IMR-90 (cell line): Measurements from ENCODE around the gene DIP2A. TPM values are rescaled to one million over a fixed set of nuclear protein-coding genes. Genes with fewer than 3 reads are reported as not detected.

ENCODE experiments used
- ATAC-seq: fragments of 200-7000 bp; cut with Tn5 transposase; 2 replicates; pipeline ENCODE4 v1.9.1; 2020; ENCODE audit warnings: low read depth, mild to moderate bottlenecking, moderate library complexity
- BruUV-seq: library from RNA; stranded (reverse); fragments of 400-500 nt; replicated peaks from 2 replicates; lab custom pipeline; 2021; lab: Mats Ljungman, UMichigan
- CTCF ChIA-PET: fragments of 300-600 bp; formaldehyde crosslinking; extraction: SDS; loops from one replicate; lab custom pipeline; 2021; ENCODE audit warnings: antibody characterized with exemption; lab: Yijun Ruan, JAX
- POLR2A ChIA-PET: fragments of 300-600 bp; sonication (Branson Sonifier 250); formaldehyde crosslinking; loops from one replicate; lab custom pipeline; 2022; ENCODE audit warnings: antibody characterized with exemption; ENCODE audit not compliant: unreplicated experiment; lab: Charles Lee
- DNase-seq: peaks from one replicate; pipeline ENCODE4 v3.0.0; 2013
- H2AFZ ChIP-seq: replicated peaks from 2 replicates; pipeline ENCODE3; 2013; ENCODE audit warnings: low read length, mild to moderate bottlenecking; ENCODE audit not compliant: poor library complexity
- H2AK5ac ChIP-seq: 2 replicates; pipeline ENCODE4 v1.6.1; 2013; ENCODE audit warnings: low read depth, low read length, inconsistent platforms
- H2AK9ac ChIP-seq: replicated peaks from 2 replicates; pipeline ENCODE3; 2013; ENCODE audit warnings: mild to moderate bottlenecking, low read depth, low read length, moderate library complexity; ENCODE audit not compliant: poor library complexity
- H2BK120ac ChIP-seq: 2 replicates; pipeline ENCODE4 v1.6.1; 2013; ENCODE audit warnings: low read depth, low read length, inconsistent platforms
- H2BK15ac ChIP-seq: 3 replicates; pipeline ENCODE4 v1.6.1; 2013; ENCODE audit warnings: low read depth, low read length, inconsistent platforms
- H2BK20ac ChIP-seq: 2 replicates; pipeline ENCODE4 v1.6.1; 2013; ENCODE audit warnings: low read depth, mild to moderate bottlenecking, inconsistent platforms, low read length, moderate library complexity
- H2BK5ac ChIP-seq: 2 replicates; pipeline ENCODE4 v1.6.1; 2013; ENCODE audit warnings: mild to moderate bottlenecking, low read depth, low read length, inconsistent platforms; ENCODE audit not compliant: poor library complexity, severe bottlenecking
- H3K14ac ChIP-seq: replicated peaks from 2 replicates; pipeline ENCODE4 v1.6.1; 2013; ENCODE audit warnings: low read depth, low read length, inconsistent platforms
- H3K18ac ChIP-seq: 2 replicates; pipeline ENCODE4 v1.6.1; 2013; ENCODE audit warnings: low read depth, low read length, control low read depth
- H3K23ac ChIP-seq: 2 replicates; pipeline ENCODE4 v1.6.1; 2013; ENCODE audit warnings: low read depth, low read length, inconsistent platforms
- H3K27ac ChIP-seq: 2 replicates; pipeline ENCODE4 v1.5.1; 2013; ENCODE audit warnings: mild to moderate bottlenecking, control low read depth, low read length; ENCODE audit not compliant: insufficient read depth
- H3K27me3 ChIP-seq: 2 replicates; pipeline ENCODE4 v1.6.1; 2013; ENCODE audit warnings: low read length; ENCODE audit not compliant: control insufficient read depth, insufficient read depth
- H3K36me3 ChIP-seq: 2 replicates; pipeline ENCODE4 v1.6.1; 2013; ENCODE audit warnings: low read length, mixed read lengths; ENCODE audit not compliant: control insufficient read depth, insufficient read depth
- H3K4ac ChIP-seq: 2 replicates; pipeline ENCODE4 v1.6.1; 2013; ENCODE audit warnings: low read depth, low read length, inconsistent platforms
- H3K4me1 ChIP-seq: 2 replicates; pipeline ENCODE4 v1.6.1; 2013; ENCODE audit warnings: low read length, mixed read lengths; ENCODE audit not compliant: control insufficient read depth, insufficient read depth
- H3K4me2 ChIP-seq: 2 replicates; pipeline ENCODE4 v1.6.1; 2013; ENCODE audit warnings: low read depth, mild to moderate bottlenecking, control low read depth, low read length, moderate library complexity
- H3K4me3 ChIP-seq: 2 replicates; pipeline ENCODE4 v1.5.1; 2013; ENCODE audit warnings: low read depth, mild to moderate bottlenecking, control low read depth, low read length, moderate library complexity; ENCODE audit not compliant: insufficient read depth
- H3K56ac ChIP-seq: 2 replicates; pipeline ENCODE4 v1.6.1; 2013; ENCODE audit warnings: low read length, inconsistent platforms; ENCODE audit not compliant: insufficient read depth; ENCODE audit errors: extremely low read depth
- H3K79me1 ChIP-seq, 2 experiments: 2 replicates each; pipeline ENCODE4 v1.6.1; 2013; ENCODE audit warnings: low read length in 2 of 2, inconsistent platforms in 1 of 2, low read depth in 1 of 2
- H3K9ac ChIP-seq: 2 replicates; pipeline ENCODE4 v1.6.1; 2013; ENCODE audit warnings: low read depth, low read length, control low read depth
- H3K9me1 ChIP-seq: 2 replicates; pipeline ENCODE4 v1.6.1; 2013; ENCODE audit warnings: low read length, inconsistent platforms; ENCODE audit not compliant: insufficient read depth
- H3K9me3 ChIP-seq: 2 replicates; pipeline ENCODE4 v1.6.1; 2013; ENCODE audit warnings: low read length; ENCODE audit not compliant: control insufficient read depth, insufficient read depth
- H4K20me1 ChIP-seq: 2 replicates; pipeline ENCODE4 v1.6.1; 2013; ENCODE audit warnings: low read length, inconsistent platforms; ENCODE audit not compliant: insufficient read depth
- H4K5ac ChIP-seq: 2 replicates; pipeline ENCODE4 v1.6.1; 2013; ENCODE audit warnings: mild to moderate bottlenecking, low read depth, low read length, control low read depth
- H4K8ac ChIP-seq, 2 experiments: 2 replicates each; pipeline ENCODE4 v1.6.1; 2013; ENCODE audit warnings: low read depth in 2 of 2, low read length in 2 of 2, control low read depth in 1 of 2, inconsistent platforms in 1 of 2
- H4K91ac ChIP-seq: 2 replicates; pipeline ENCODE4 v1.6.1; 2013; ENCODE audit warnings: low read depth, low read length, inconsistent platforms; ENCODE audit not compliant: insufficient read depth
- BHLHE40 ChIP-seq: fragments of 150-350 bp; IDR thresholded peaks from 2 replicates; pipeline ENCODE4 v1.6.1; 2016; ENCODE audit warnings: mild to moderate bottlenecking, low read depth, low read length
- CEBPB ChIP-seq: IDR thresholded peaks from 2 replicates; pipeline ENCODE4 v1.6.1; 2012; ENCODE audit warnings: low read depth, low read length, improper control_type of control experiment
- FOS ChIP-seq: fragments of 150-350 bp; IDR thresholded peaks from 2 replicates; pipeline ENCODE4 v1.6.1; 2016; ENCODE audit warnings: low read depth, low read length
- MAFK ChIP-seq: IDR thresholded peaks from 2 replicates; pipeline ENCODE4 v1.6.1; 2012; ENCODE audit warnings: low read depth, low read length, improper control_type of control experiment
- MAZ ChIP-seq: IDR thresholded peaks from 2 replicates; pipeline ENCODE4 v1.6.1; 2012; ENCODE audit warnings: low read depth, mild to moderate bottlenecking, low read length, improper control_type of control experiment, moderate library complexity, borderline replicate concordance
- MXI1 ChIP-seq: IDR thresholded peaks from 2 replicates; pipeline ENCODE4 v1.6.1; 2012; ENCODE audit warnings: low read depth, mild to moderate bottlenecking, low read length, moderate library complexity, borderline replicate concordance
- NFE2L2 ChIP-seq: fragments of 150-350 bp; IDR thresholded peaks from 2 replicates; pipeline ENCODE4 v1.6.1; 2016; ENCODE audit warnings: low read depth, mild to moderate bottlenecking, low read length
- RAD21 ChIP-seq: IDR thresholded peaks from 2 replicates; pipeline ENCODE4 v1.6.1; 2012; ENCODE audit warnings: low read length, improper control_type of control experiment
- RCOR1 ChIP-seq: IDR thresholded peaks from 2 replicates; pipeline ENCODE4 v1.6.1; 2012; ENCODE audit warnings: mild to moderate bottlenecking, low read length, improper control_type of control experiment; ENCODE audit not compliant: insufficient replicate concordance
- RFX5 ChIP-seq: IDR thresholded peaks from 2 replicates; pipeline ENCODE4 v1.8.0; 2012; ENCODE audit warnings: low read depth, mild to moderate bottlenecking, low read length, moderate library complexity
- SMC3 ChIP-seq: fragments of 150-350 bp; IDR thresholded peaks from 2 replicates; pipeline ENCODE4 v1.6.1; 2016; ENCODE audit warnings: low read depth, mild to moderate bottlenecking, antibody characterized with exemption, low read length, moderate library complexity
- WGBS, 2 experiments: methylation state at CpG; one replicate each; pipeline versions ENCODE4 v1.1.5 to v1.1.7; 2013; ENCODE audit warnings: missing lambda C conversion rate in 2 of 2; ENCODE audit not compliant: insufficient read length in 1 of 2; ENCODE audit errors: extremely low coverage in 2 of 2; 5-methylcytosine and 5-hydroxymethylcytosine counted together
- dilution Hi-C: fragments of 300-500 bp; cut with HindIII; formaldehyde crosslinking; loops from one replicate; pipeline ENCODE4 v1.14.3; 2018; ENCODE audit warnings: low sequenced_read_pairs; ENCODE audit not compliant: unreplicated experiment
- in situ Hi-C: fragments of 300-500 bp; cut with MboI; formaldehyde crosslinking; loops from 3 replicates; pipeline ENCODE4 v1.14.3; 2019; ENCODE audit warnings: low sequenced_read_pairs, inconsistent platforms, mixed read lengths
- intact Hi-C: fragments of 100-400 bp; cut with micrococcal nuclease; formaldehyde crosslinking; loops from 2 replicates; pipeline ENCODE4 v1.10.0; 2022
- polyA plus RNA-seq, 3 experiments: library from polyadenylated mRNA; depleted of rRNA; stranded (reverse); fragments of >200 nt; gene quantifications; 2 replicates each; pipeline ENCODE4 v1.2.3, GENCODE V29; 2012; ENCODE audit warnings: low replicate concordance in 1 of 3
- total RNA-seq: library from RNA; depleted of rRNA; stranded (reverse); fragments of >200 nt; gene quantifications from 2 replicates; pipeline ENCODE4 v1.2.3, GENCODE V29; 2012
- TF ChIP-seq, protein P1 (sequence below): fragments of 150-350 bp; IDR thresholded peaks from 2 replicates; pipeline ENCODE4 v1.6.1; 2017; ENCODE audit warnings: mild to moderate bottlenecking, antibody characterized with exemption, low read length, low read depth
- TF ChIP-seq, protein P2 (sequence below): conservative IDR thresholded peaks from 2 replicates; pipeline ENCODE4 v1.5.1; 2012; ENCODE audit warnings: mild to moderate bottlenecking, low read depth, low read length, improper control_type of control experiment

DIP2A gene
- total and polyA plus RNA-seq, 2 of the 4 experiments (the other 2 are of a cell fraction), result 17.9 to 24.3 TPM

DNA sequence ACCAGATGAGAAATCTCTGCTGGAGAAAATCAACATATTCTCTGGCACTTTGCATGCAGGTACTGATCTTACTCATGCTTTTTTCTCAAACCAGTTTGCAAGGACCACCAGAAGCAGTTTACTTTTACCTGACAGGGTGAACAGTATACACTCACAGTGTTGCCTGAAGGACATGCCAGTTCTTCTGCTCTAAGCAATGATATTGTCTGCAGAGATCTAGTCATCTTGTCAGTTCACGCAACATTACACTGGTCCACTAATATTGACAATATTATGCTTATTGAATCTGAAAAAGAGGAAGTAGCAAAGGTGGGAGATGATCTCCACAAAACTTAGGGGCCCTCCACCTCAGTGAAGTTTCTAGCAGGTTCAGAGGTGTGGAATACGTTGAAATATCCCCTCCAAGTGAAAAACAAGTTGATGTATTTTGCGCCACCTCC lies 150.0 kb downstream of the DIP2A start:
- Histone ChIP-seq H2AK5ac (no peak overlapping the region), H3K4me2 (no peak overlapping the region)
- 83% methylated on average over 1 of the region's 3 CpGs; no CpG with 5 or more reads in 1 of the 2 experiments for WGBS, 2 experiments

More for the DNA sequence above, 150.0 kb downstream of the DIP2A start:
- H3K4ac ChIP-seq, result no peak overlapping the region
- no peak overlapping the region for H3K56ac ChIP-seq
- no peak overlapping the region for H2BK120ac ChIP-seq
- no peaks in the 10 kb centered on the region for H3K79me1 ChIP-seq
- H2AK9ac ChIP-seq, result no peak overlapping the region
- peaks cover 30% of the 10 kb centered on the region for H3K27me3 ChIP-seq
- in situ Hi-C loops, result no loop called here
- H3K4me1 ChIP-seq, result no peaks in the 10 kb centered on the region
- intact Hi-C loops, result no loop called here
- H4K8ac ChIP-seq, result no peak overlapping the region
- peaks cover 9% of the 10 kb centered on the region for H3K9me3 ChIP-seq
- TF ChIP-seq CEBPB (no peak), RAD21 (no peak), RCOR1 (no peak), SMC3 (no peak), FOS (no peak), NFE2L2 (no peak), MXI1 (no peak), MAZ (no peak), MAFK (no peak), BHLHE40 (no peak), RFX5 (no peak)
- TF ChIP-seq, protein P1, sequence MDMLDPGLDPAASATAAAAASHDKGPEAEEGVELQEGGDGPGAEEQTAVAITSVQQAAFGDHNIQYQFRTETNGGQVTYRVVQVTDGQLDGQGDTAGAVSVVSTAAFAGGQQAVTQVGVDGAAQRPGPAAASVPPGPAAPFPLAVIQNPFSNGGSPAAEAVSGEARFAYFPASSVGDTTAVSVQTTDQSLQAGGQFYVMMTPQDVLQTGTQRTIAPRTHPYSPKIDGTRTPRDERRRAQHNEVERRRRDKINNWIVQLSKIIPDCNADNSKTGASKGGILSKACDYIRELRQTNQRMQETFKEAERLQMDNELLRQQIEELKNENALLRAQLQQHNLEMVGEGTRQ, result no peak
- TF ChIP-seq, protein P2, sequence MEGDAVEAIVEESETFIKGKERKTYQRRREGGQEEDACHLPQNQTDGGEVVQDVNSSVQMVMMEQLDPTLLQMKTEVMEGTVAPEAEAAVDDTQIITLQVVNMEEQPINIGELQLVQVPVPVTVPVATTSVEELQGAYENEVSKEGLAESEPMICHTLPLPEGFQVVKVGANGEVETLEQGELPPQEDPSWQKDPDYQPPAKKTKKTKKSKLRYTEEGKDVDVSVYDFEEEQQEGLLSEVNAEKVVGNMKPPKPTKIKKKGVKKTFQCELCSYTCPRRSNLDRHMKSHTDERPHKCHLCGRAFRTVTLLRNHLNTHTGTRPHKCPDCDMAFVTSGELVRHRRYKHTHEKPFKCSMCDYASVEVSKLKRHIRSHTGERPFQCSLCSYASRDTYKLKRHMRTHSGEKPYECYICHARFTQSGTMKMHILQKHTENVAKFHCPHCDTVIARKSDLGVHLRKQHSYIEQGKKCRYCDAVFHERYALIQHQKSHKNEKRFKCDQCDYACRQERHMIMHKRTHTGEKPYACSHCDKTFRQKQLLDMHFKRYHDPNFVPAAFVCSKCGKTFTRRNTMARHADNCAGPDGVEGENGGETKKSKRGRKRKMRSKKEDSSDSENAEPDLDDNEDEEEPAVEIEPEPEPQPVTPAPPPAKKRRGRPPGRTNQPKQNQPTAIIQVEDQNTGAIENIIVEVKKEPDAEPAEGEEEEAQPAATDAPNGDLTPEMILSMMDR, result no peak
- no TSS peak for BruUV-seq
- H3K27ac ChIP-seq, result no peak overlapping the region
- no peak overlapping the region for H2BK5ac ChIP-seq
- no peak overlapping the region for H3K23ac ChIP-seq
- H3K9me1 ChIP-seq, result no peaks in the 10 kb centered on the region
- no peaks in the 10 kb centered on the region for H4K20me1 ChIP-seq
- no peak overlapping the region for H4K5ac ChIP-seq
- H3K18ac ChIP-seq, result no peak overlapping the region
- ATAC-seq, result no peak
- ChIA-PET POLR2A (no interaction called here), CTCF (no interaction called here)
- no peak overlapping the region for H3K4me3 ChIP-seq
- no peaks in the 10 kb centered on the region for H3K36me3 ChIP-seq
- H4K91ac ChIP-seq, result no peak overlapping the region
- no peak overlapping the region for H2AFZ ChIP-seq
- no peak overlapping the region for H2BK15ac ChIP-seq
- no peak overlapping the region for H3K9ac ChIP-seq
- DNase-seq, result no peak
- H3K14ac ChIP-seq, result no peak overlapping the region
- dilution Hi-C loops, result no loop called here
- no peak overlapping the region for H2BK20ac ChIP-seq
